Measurements from ENCODE around the gene FMNL2.

The FMNL2 gene

GRCh38 chr2:152328013-152328412 is 7.0 kb upstream of the FMNL2 start (continued):
- TF ChIP-seq ZNF791 (tag by site-specific recombination; IDR thresholded peaks at IDR 0.05) (no peak), KLF1 (tag by site-specific recombination; IDR thresholded peaks at IDR 0.05) (no peak), ZBTB6 (tag by site-specific recombination; IDR thresholded peaks at IDR 0.05) (no peak), ZNF354C (tag by site-specific recombination; IDR thresholded peaks at IDR 0.05; ENCODE audit: borderline replicate concordance, low read depth) (no peak), ZNF530 (tag by site-specific recombination; IDR thresholded peaks at IDR 0.05; ENCODE audit: low read depth) (no peak), ZFP37 (tag by site-specific recombination; IDR thresholded peaks at IDR 0.05) (no peak), REPIN1 (tag by site-specific recombination; IDR thresholded peaks at IDR 0.05; ENCODE audit: low read depth) (no peak), GLI2 (tag by site-specific recombination; IDR thresholded peaks at IDR 0.05; ENCODE audit: borderline replicate concordance, low read depth) (no peak)

GRCh38 chr2:152330235-152330866 is 4.6 kb upstream of the FMNL2 start:
- no peak for TF ChIP-seq ZNF391 (tag by site-specific recombination; IDR thresholded peaks at IDR 0.05; ENCODE audit: borderline replicate concordance, low read depth)
- no peak for TF ChIP-seq HOXA7 (CRISPR knock-in tag; IDR thresholded peaks at IDR 0.05; ENCODE audit: borderline replicate concordance)
- TF ChIP-seq ZBTB48 (tag by site-specific recombination; IDR thresholded peaks at IDR 0.05), result no peak
- POLR2A ChIA-PET, result no interaction called here
- CTCF ChIA-PET, result interaction anchor here (0.6 kb wide), 1 partner anchor 360 kb away, joined by 3 read pairs; no protein-coding TSS in a partner anchor
- Histone ChIP-seq H3K27ac (ENCODE audit: extremely low read depth, low read depth, low read length) (no peak overlapping the region), H3K36me3 (ENCODE audit: control insufficient read depth in 2 of 2, insufficient read depth in 1 of 2, low read length in 2 of 2) (no peaks in the 10 kb centered on the region), H3K4me3 (ENCODE audit: low read depth, low read length) (no peak overlapping the region), H3K9me3 (ENCODE audit: control insufficient read depth, insufficient read depth, low read depth, low read length) (no peaks in the 10 kb centered on the region), H3K4me1 (ENCODE audit: control insufficient read depth, insufficient read depth, low read length) (no peaks in the 10 kb centered on the region)

- peaks cover 7% of the 10 kb centered on the region for H3K4me1 ChIP-seq (ENCODE audit: control insufficient read depth, insufficient read depth, low read length)
- POLR2A ChIA-PET, result interaction anchor here (0.6 to 1.4 kb wide), 7 partner anchors 9 to 925 kb away, joined by 3 to 5 read pairs (median 3); no protein-coding TSS in a partner anchor
- peak overlapping the region; percentile 30 for H3K4me3 ChIP-seq (ENCODE audit: low read depth, low read length)
- H3K9me3 ChIP-seq (ENCODE audit: control insufficient read depth, insufficient read depth, low read depth, low read length), result no peaks in the 10 kb centered on the region
- no peaks in the 10 kb centered on the region for H3K36me3 ChIP-seq (ENCODE audit: control insufficient read depth in 2 of 2, insufficient read depth in 1 of 2, low read length in 2 of 2)
- H3K27ac ChIP-seq (ENCODE audit: extremely low read depth, low read depth, low read length), result no peak overlapping the region
- CTCF ChIA-PET, result interaction anchor here (0.6 to 0.7 kb wide), 3 partner anchors 155 to 304 kb away, joined by 3 read pairs; no protein-coding TSS in a partner anchor
- TF ChIP-seq ZBTB48 (tag by site-specific recombination; IDR thresholded peaks at IDR 0.05) (no peak), ZNF600 (tag by site-specific recombination; IDR thresholded peaks at IDR 0.05) (0 out of 2 replicates have a peak, but pooled peaks have one; percentile 59), ZNF138 (tag by site-specific recombination; IDR thresholded peaks at IDR 0.05; ENCODE audit: borderline replicate concordance) (no peak), ZNF169 (tag by site-specific recombination; IDR thresholded peaks at IDR 0.05) (no peak)
These were observed 316 bp upstream of the FMNL2 start for GRCh38 chr2:152334701-152335015.

GRCh38 chr2:152335726-152336118 is 748 bp downstream of the FMNL2 start:
- peaks cover 7% of the 10 kb centered on the region for H3K4me1 ChIP-seq (ENCODE audit: control insufficient read depth, insufficient read depth, low read length)
- ChIA-PET POLR2A (interaction anchor here (0.5 to 1.4 kb wide), 3 partner anchors 66 to 150 kb away, joined by 3 to 5 read pairs (median 5); no protein-coding TSS in a partner anchor), CTCF (interaction anchor here (1.1 to 1.8 kb wide), 4 partner anchors 19 to 300 kb away, joined by 3 to 7 read pairs (median 4); no protein-coding TSS in a partner anchor)
- no peaks in the 10 kb centered on the region for H3K36me3 ChIP-seq (ENCODE audit: control insufficient read depth in 2 of 2, insufficient read depth in 1 of 2, low read length in 2 of 2)
- H3K4me3 ChIP-seq (ENCODE audit: low read depth, low read length), result peak overlapping the region; percentile 83
- H3K9me3 ChIP-seq (ENCODE audit: control insufficient read depth, insufficient read depth, low read depth, low read length), result no peaks in the 10 kb centered on the region
- H3K27ac ChIP-seq (ENCODE audit: extremely low read depth, low read depth, low read length), result peak overlapping the region; percentile 82; the same call in 1 of the 2 replicates
- peak; percentile 27; the same call in 1 of the 2 replicates for TF ChIP-seq ZNF335 (tag by site-specific recombination; conservative IDR thresholded peaks at IDR 0.05)
- TF ChIP-seq ZEB2 (tag by site-specific recombination; IDR thresholded peaks at IDR 0.05), result 0 out of 2 replicates have a peak, but pooled peaks have one; percentile 39
- peak; percentile 29; the same call in 1 of the 2 replicates for TF ChIP-seq GLIS1 (tag by site-specific recombination; IDR thresholded peaks at IDR 0.05)
- peak; percentile 80 for TF ChIP-seq GLIS2 (tag by site-specific recombination; IDR thresholded peaks at IDR 0.05)
- TF ChIP-seq KLF16 (tag by site-specific recombination; IDR thresholded peaks at IDR 0.05), result no peak
- TF ChIP-seq ZBTB26 (tag by site-specific recombination; optimal IDR thresholded peaks at IDR 0.05), result peak; percentile 7
- TF ChIP-seq EGR2 (tag by site-specific recombination; IDR thresholded peaks at IDR 0.05; ENCODE audit: low read depth), result peak; percentile 87
- TF ChIP-seq ZNF449 (tag by site-specific recombination; IDR thresholded peaks at IDR 0.05), result peak; percentile 86
- no peak for TF ChIP-seq ZBTB48 (tag by site-specific recombination; IDR thresholded peaks at IDR 0.05)
- peak; percentile 22; the same call in 1 of the 2 replicates for TF ChIP-seq PATZ1 (tag by site-specific recombination; IDR thresholded peaks at IDR 0.05)
- TF ChIP-seq ZBTB20 (tag by site-specific recombination; IDR thresholded peaks at IDR 0.05), result peak; percentile 65

Measured in HEK293 (cell line).